ENCODE results near the gene COASY. TPM values are rescaled to one million over a fixed set of nuclear protein-coding genes. Genes with fewer than 3 reads are reported as not detected.
"Not testable (repeated sequence)": the region's sequence is repeated elsewhere in the genome, so short reads cannot be mapped to it uniquely, and the experiment has no call there.

The COASY gene
- total RNA-seq, 1 donor from 2014 or later, result 45.6 TPM

DNA sequence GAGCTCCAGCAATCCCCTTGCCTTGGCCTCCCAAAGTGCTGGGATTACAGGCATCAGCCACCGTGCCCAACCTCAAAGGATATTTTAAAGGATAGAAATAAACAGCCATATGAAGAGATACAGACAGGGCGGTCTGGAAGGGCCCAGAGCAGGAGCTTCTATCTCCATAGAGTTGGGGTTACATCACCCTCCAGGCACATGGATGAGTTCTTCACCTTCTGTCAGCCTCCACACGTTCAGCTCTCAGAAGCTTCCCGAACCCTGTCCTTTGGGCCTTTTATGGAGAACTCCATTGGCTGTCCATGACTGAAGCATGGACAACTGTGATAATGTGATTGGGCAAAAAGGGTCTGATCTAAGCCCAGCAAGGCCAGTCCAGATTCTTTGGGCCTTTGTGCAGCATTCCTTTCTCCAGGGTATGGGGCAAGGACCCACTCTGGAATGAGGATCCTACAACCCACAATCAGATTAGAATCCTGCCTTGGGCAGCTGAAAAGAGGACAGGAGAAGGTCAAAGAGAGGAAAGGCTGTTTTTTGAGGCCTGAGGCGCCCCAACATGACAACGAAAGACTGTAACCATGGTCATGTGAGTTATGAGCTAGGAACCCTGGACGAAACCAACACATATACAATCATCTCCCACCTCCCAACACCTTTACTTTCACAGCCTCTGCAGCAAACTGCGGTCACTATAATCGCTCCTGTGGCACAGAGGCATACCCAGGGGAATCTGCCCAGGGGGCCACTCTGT lies 16.0 kb upstream of the COASY start:
- ATAC-seq; intact Hi-C loops (cut with DNase I); DNase-seq (ENCODE audit: missing footprints): not testable (repeated sequence)

DNA sequence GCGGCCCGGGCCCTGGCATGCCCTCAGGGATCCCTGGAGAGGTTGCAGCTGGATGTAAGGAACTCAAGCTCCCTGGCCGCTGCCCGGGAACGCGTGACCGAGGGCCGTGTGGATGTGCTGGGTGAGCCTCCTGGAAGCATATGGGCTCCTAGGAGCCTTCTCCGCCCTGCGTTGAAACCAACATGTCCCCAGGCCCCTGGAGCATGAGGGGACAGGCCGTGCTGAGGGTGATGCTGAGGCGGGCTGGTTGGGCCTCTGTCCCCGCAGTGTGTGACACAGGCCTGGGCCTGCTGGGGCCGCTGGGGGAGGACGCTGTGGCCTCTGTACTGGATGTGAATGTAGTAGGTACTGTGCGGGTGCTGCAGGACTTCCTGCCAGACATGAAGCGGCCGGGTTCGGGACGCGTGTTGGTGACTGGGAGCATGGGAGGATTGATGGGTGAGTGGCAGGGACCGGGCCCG lies 14.9 kb upstream of the COASY start:
- peak; percentile 4 for ATAC-seq
- no peak for DNase-seq (ENCODE audit: missing footprints)
- intact Hi-C loops (cut with DNase I), result no loop called here

GRCh38 chr17:42547698-42548069 lies 14.3 kb upstream of the COASY start:
- intact Hi-C loops (cut with DNase I), result no loop called here
- DNase-seq (ENCODE audit: missing footprints) (no peak), ATAC-seq (peak; percentile 75)

- intact Hi-C loops (cut with DNase I), result no loop called here
- ATAC-seq (peak; percentile 48), DNase-seq (ENCODE audit: missing footprints) (peak; percentile 82)
Observed at GRCh38 chr17:42548070-42548837, 13.7 kb upstream of the COASY start.

GRCh38 chr17:42548993-42549755 lies 12.8 kb upstream of the COASY start:
- intact Hi-C loops (cut with DNase I), result no loop called here
- DNase-seq (ENCODE audit: missing footprints) (no peak), ATAC-seq (no peak)

DNA sequence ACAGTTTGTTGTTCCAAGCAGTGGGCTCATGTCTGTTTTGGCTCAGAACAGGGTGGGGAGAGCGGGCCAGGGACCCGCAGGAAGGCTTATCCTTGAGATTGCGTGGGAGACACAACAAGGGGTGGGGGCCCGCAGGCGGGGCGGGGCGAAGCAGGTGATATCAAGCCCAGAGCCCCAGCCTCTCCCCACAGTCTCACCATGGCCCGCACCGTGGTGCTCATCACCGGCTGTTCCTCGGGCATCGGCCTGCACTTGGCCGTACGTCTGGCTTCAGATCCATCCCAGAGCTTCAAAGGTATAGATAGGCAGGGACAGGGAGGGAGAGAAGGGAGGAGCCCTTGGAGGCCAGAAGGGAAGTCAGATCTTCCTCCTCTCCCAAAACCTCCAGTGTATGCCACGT lies 9.2 kb upstream of the COASY start, which contains the start of gene HSD17B1:
TSS of gene HSD17B1 (plus strand) at position 188 of the 400 bp plus-strand sequence. CDS start at position 199, 11 bp downstream.
- intact Hi-C loops (cut with DNase I); ATAC-seq; DNase-seq (ENCODE audit: missing footprints): not testable (repeated sequence)

DNA sequence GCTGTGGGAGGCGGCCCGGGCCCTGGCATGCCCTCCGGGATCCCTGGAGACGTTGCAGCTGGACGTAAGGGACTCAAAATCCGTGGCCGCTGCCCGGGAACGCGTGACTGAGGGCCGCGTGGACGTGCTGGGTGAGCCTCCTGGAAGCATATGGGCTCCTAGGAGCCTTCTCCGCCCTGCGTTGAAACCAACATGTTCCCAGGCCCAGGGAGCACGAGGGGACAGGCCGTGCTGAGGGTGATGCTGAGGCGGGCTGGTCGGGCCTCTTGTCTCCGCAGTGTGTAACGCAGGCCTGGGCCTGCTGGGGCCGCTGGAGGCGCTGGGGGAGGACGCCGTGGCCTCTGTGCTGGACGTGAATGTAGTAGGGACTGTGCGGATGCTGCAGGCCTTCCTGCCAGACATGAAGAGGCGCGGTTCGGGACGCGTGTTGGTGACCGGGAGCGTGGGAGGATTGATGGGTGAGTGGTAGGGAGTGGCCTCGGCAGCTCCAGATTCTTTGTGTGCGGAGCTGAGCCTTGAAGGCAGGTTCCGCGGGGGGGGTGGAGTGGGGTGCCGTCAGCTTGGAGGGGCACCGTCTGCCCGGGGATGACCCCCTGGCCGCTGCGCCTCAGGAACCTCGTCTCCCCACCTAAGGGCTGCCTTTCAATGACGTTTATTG lies 8.7 kb upstream of the COASY start:
- ATAC-seq (peak; percentile 2), DNase-seq (ENCODE audit: missing footprints) (no peak)
- intact Hi-C loops (cut with DNase I), result no loop called here

DNA sequence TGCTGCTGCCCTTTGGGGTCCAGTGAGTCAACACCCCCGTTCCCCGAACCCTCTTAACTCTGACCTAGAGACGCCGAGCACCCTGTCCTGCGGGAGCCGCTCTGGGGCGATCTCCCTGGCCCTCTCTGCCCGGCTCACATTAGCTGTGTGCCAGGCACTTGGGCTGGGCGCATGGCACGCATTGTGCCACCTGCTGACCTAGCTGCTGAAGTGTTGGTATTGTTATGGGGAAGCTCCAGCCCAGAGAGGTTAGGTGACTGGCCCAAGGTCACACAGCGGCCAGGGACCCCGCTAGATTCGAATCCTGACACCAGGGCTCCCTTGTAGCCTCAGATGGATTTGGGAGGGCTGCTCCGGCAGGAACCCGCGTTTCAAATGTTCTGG lies 8.1 kb upstream of the COASY start:
- ATAC-seq (peak; percentile 21), DNase-seq (ENCODE audit: missing footprints) (no peak)
- intact Hi-C loops (cut with DNase I), result no loop called here

DNA sequence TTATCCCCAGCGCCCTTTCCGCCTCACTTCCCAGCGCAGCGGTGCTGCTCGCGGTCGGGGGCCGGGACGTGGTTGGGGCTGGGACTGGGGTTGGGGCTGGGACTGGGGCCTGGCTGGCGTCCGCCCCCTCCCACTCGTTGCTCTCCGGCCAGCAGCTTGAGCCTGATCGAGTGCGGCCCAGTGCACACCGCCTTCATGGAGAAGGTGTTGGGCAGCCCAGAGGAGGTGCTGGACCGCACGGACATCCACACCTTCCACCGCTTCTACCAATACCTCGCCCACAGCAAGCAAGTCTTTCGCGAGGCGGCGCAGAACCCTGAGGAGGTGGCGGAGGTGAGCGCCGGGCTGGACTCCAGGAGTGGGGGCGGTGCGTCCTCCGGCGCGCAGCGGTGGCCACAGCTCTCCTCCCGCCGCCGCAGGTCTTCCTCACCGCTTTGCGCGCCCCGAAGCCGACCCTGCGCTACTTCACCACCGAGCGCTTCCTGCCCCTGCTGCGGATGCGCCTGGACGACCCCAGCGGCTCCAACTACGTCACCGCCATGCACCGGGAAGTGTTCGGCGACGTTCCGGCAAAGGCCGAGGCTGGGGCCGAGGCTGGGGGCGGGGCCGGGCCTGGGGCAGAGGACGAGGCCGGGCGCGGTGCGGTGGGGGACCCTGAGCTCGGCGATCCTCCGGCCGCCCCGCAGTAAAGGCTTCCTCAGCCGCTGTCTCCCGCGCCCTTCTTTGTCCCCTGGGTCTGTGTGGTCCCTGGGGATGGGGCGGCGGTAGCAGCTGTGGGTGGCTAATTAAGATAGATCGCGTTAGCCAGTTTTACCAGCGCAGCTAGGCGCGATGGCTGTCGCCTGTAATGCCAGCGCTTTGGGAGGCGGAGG lies 7.5 kb upstream of the COASY start:
- ATAC-seq (peak; percentile 94), DNase-seq (ENCODE audit: missing footprints) (peak; percentile 93)
- intact Hi-C loops (cut with DNase I), result no loop called here

- no peak for ATAC-seq
- intact Hi-C loops (cut with DNase I), result no loop called here
Observed at GRCh38 chr17:42555122-42555622, 6.8 kb upstream of the COASY start.

DNA sequence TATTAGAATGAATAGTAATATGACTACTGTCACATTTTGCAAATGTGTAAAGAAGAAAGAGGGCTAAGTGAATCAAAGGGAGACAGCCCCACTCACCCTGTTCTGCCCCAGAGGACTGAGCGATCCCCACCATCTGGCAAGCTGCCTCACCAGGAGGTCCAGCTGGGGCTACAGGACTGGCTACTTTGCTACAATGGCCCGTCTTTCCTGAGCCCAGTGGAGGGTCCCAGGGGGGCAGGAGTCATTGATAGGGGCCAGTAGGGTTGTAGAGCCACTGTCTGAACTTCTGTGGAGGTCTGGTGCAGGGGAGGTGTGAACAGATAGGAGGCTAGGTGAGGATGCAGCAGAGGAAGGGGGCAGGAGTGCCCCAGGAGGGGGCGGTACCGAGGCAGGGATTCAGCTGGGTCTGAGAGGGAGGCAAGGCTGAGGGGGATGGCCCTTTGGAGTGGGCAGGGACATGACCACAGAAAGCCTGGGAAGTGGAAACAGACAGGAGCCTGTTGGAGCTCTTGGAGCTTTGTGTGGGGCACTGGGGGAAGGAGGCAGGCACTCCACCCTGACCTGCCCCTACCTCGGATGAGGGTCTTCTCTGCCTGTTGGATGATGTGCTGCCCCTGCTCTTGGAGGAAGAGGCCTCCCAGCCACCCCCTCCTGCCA lies 5.9 kb upstream of the COASY start:
- DNase-seq (ENCODE audit: missing footprints); intact Hi-C loops (cut with DNase I); ATAC-seq: not testable (repeated sequence)

More at GRCh38 chr17:42555122-42555622, 6.8 kb upstream of the COASY start:
- DNase-seq (ENCODE audit: missing footprints), result no peak

GRCh38 chr17:42559075-42559474 lies 2.9 kb upstream of the COASY start:
- intact Hi-C loops (cut with DNase I), result no loop called here
- DNase-seq (ENCODE audit: missing footprints), result no peak

DNA sequence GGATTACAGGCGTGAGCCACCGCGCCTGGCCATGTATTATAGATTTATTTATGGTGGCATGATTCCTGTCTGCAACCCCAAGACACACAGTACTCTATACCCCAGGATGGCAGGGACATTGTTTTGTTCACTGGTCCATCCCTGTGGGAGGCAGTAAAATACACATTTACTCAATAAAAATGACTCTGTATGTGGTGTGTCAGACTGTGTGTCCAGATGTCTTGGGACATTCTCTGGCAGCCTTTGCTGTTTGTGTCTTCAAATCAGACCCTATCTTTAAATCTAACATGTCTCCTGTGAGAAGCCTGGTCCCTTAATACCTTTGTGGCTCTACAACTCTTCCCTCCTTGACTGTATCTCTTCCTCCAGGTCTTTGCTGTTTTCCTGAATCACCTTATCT lies 1.7 kb upstream of the COASY start:
- no peak for DNase-seq (ENCODE audit: missing footprints)
- ATAC-seq, result no peak
- intact Hi-C loops (cut with DNase I), result no loop called here

More at GRCh38 chr17:42559075-42559474, 2.9 kb upstream of the COASY start:
- ATAC-seq, result no peak

GRCh38 chr17:42562388-42563142 lies 617 bp downstream of the COASY start:
- intact Hi-C loops (cut with DNase I), result no loop called here
- no peak for ATAC-seq
- no peak for DNase-seq (ENCODE audit: missing footprints)

DNA sequence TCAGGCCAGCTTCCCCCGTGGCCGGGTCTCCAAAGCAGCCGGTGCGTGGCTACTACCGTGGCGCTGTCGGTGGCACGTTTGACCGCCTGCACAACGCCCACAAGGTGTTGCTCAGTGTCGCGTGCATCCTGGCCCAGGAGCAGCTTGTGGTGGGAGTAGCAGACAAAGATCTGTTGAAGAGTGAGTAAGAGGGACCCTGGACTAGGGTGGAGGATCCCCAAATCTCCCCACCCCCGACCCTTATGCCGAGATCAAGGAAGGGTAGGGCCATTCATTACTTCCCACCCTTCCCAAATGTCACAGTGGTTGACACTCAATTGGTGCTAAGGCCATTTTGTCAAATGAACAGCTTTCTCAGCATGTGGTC lies 1.2 kb downstream of the COASY start:
- intact Hi-C loops (cut with DNase I), result no loop called here
- ATAC-seq (no peak), DNase-seq (ENCODE audit: missing footprints) (no peak)

DNA sequence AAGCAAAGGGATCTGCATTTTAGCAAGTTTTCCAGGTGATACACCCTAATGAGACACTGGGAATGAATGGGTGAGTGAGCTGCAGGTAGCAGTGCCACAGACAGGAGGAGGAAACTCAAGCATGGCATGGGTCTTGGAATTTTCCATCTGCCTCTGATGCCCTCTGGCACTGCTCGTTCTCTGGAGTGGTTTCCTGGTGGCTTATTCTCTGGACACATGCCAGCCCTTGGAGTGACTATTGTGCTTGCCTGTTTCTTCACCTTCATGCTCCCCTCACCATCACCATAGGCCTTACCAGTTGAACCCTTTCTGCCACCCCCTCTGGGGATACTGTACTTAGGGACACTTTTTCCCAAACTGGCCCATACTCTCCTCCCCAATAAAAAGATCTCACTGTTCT lies 1.6 kb downstream of the COASY start:
- DNase-seq (ENCODE audit: missing footprints), result no peak
- intact Hi-C loops (cut with DNase I), result no loop called here

DNA sequence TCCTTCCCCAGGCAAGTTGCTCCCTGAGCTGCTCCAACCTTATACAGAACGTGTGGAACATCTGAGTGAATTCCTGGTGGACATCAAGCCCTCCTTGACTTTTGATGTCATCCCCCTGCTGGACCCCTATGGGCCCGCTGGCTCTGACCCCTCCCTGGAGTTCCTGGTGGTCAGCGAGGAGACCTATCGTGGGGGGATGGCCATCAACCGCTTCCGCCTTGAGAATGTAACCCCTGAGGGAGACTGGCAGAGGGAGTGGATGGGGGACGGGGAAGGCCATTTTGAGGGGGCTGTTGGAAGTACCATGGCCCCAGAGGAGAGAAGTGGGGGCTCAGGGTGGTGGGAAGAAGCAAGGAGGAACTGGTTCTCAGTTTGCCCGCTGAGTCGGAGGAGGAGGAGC lies 2.0 kb downstream of the COASY start:
- intact Hi-C loops (cut with DNase I), result no loop called here
- no peak for ATAC-seq
- no peak for DNase-seq (ENCODE audit: missing footprints)

More for the DNA sequence above, 1.6 kb downstream of the COASY start:
- ATAC-seq, result no peak
